HCT116 (cell line): ENCODE data around the gene FAM180A. TPM values are rescaled to one million over a fixed set of nuclear protein-coding genes. Genes with fewer than 3 reads are reported as not detected.

Source experiments
- ATAC-seq: fragments of 200-7000 bp; cut with Tn5 transposase; 2 replicates; pipeline ENCODE4 v1.9.1; 2020; ENCODE audit warnings: mild to moderate bottlenecking, moderate library complexity
- BruUV-seq: library from RNA; stranded (reverse); fragments of 400-500 nt; replicated peaks from 2 replicates; lab custom pipeline; 2021; lab: Mats Ljungman, UMichigan
- CTCF ChIA-PET: fragments of 300-600 bp; sonication (Branson Sonifier 250); formaldehyde crosslinking; loops from one replicate; lab custom pipeline; 2021; ENCODE audit warnings: antibody characterized with exemption; lab: Charles Lee
- POLR2A ChIA-PET: fragments of 300-600, 350-600 bp; sonication (Branson Sonifier 250); formaldehyde crosslinking; loops from one replicate; lab custom pipeline; 2021; ENCODE audit warnings: antibody characterized with exemption; lab: Charles Lee
- RAD21 ChIA-PET, 2 experiments: fragments of 300-600 bp; sonication (Branson Sonifier 250); formaldehyde crosslinking; loops; one replicate each; lab custom pipeline; 2023; ENCODE audit warnings: low total read pairs in 2 of 2; ENCODE audit not compliant: uncharacterized antibody in 2 of 2, unreplicated experiment in 2 of 2, low non-redundant PET in 1 of 2; lab: Charles Lee
- DNase-seq: peaks from one replicate; pipeline ENCODE4 v3.0.0-alpha.2; 2010; ENCODE audit warnings: low read depth, low spot score
- H2AFZ ChIP-seq: fragments of 200-600 bp; shearing (Covaris generic), sonication (generic); 2 replicates; pipeline ENCODE4 v1.6.1; 2017; ENCODE audit warnings: low read depth, mixed run types, mixed read lengths, antibody characterized with exemption, low read length; ENCODE audit not compliant: poor library complexity, severe bottlenecking
- H3K27ac ChIP-seq: 2 replicates; pipeline ENCODE4 v1.5.1; 2012; ENCODE audit warnings: low read depth, low read length
- H3K27me3 ChIP-seq: fragments of 200-600 bp; sonication (generic); 2 replicates; pipeline ENCODE4 v1.6.1; 2016; ENCODE audit warnings: mixed run types, low read length, mixed read lengths; ENCODE audit not compliant: insufficient read depth
- H3K36me3 ChIP-seq, 2 experiments: fragments of 200-500 bp in 1 of 2; fragments of 200-600 bp in 1 of 2; sonication (Bioruptor generic) in 1 of 2; sonication (generic) in 1 of 2; 2 replicates each; pipeline versions ENCODE4 v1.5.1 to v1.6.1; 2014 to 2016; ENCODE audit warnings: low read length in 2 of 2, inconsistent platforms in 1 of 2, mixed read lengths in 1 of 2, mixed run types in 1 of 2; ENCODE audit not compliant: insufficient read depth in 2 of 2, control insufficient read depth in 1 of 2
- H3K4me1 ChIP-seq, 2 experiments: fragments of 200-600 bp in 1 of 2; sonication (generic) in 1 of 2; 2 replicates each; pipeline versions ENCODE4 v1.5.1 to v1.6.1; 2012 to 2017; ENCODE audit warnings: low read length in 2 of 2, inconsistent platforms in 1 of 2, mild to moderate bottlenecking in 1 of 2, mixed read lengths in 1 of 2, mixed run types in 1 of 2, moderate library complexity in 1 of 2; ENCODE audit not compliant: insufficient read depth in 2 of 2, control insufficient read depth in 1 of 2
- H3K4me2 ChIP-seq: fragments of 200-600 bp; sonication (generic); 2 replicates; pipeline ENCODE4 v1.6.1; 2017; ENCODE audit warnings: mixed run types, low read length, mixed read lengths
- H3K4me3 ChIP-seq, 2 experiments: fragments of 200-600 bp in 1 of 2; sonication (generic) in 1 of 2; replicated peaks in 1 of 2; 2 replicates each; pipeline ENCODE4 v1.5.1; 2011 to 2016; ENCODE audit warnings: low read length in 2 of 2, control low read depth in 1 of 2, low read depth in 1 of 2, mild to moderate bottlenecking in 1 of 2, mixed read lengths in 1 of 2, mixed run types in 1 of 2
- H3K79me2 ChIP-seq: fragments of 200-600 bp; sonication (generic); 2 replicates; pipeline ENCODE4 v1.6.1; 2017; ENCODE audit warnings: mild to moderate bottlenecking, mixed run types, low read length, moderate library complexity, mixed read lengths; ENCODE audit not compliant: insufficient read depth
- H3K9ac ChIP-seq: fragments of 200-600 bp; sonication (generic); 2 replicates; pipeline ENCODE4 v1.6.1; 2016; ENCODE audit warnings: low read length, mixed read lengths
- H3K9me2 ChIP-seq: fragments of 200-600 bp; sonication (generic), shearing (Covaris generic); 2 replicates; pipeline ENCODE4 v1.6.1; 2017; ENCODE audit warnings: mixed run types, mild to moderate bottlenecking, moderate library complexity; ENCODE audit not compliant: insufficient read depth
- H3K9me3 ChIP-seq, 2 experiments: fragments of 200-500 bp in 1 of 2; fragments of 200-600 bp in 1 of 2; sonication (Bioruptor generic) in 1 of 2; sonication (generic) in 1 of 2; 2 replicates each; pipeline ENCODE4 v1.6.1; 2014 to 2017; ENCODE audit warnings: low read length in 2 of 2, mixed read lengths in 2 of 2, inconsistent platforms in 1 of 2, low read depth in 1 of 2, mild to moderate bottlenecking in 1 of 2, mixed run types in 1 of 2, moderate library complexity in 1 of 2; ENCODE audit not compliant: control insufficient read depth in 1 of 2, insufficient read depth in 1 of 2
- H4K20me1 ChIP-seq: fragments of 200-600 bp; sonication (generic), shearing (Covaris generic); 2 replicates; pipeline ENCODE4 v1.6.1; 2017; ENCODE audit warnings: mixed run types, mild to moderate bottlenecking, moderate library complexity; ENCODE audit not compliant: insufficient read depth
- ATF3 ChIP-seq: IDR thresholded peaks from 2 replicates; pipeline ENCODE4 v1.6.1; 2012
- CBX3 ChIP-seq: IDR thresholded peaks from 2 replicates; pipeline ENCODE4 v1.6.1; 2012; ENCODE audit warnings: low read depth
- EGR1 ChIP-seq: IDR thresholded peaks from 2 replicates; pipeline ENCODE4 v1.6.1; 2012; ENCODE audit warnings: low read depth
- EZH2phosphoT487 ChIP-seq: fragments of 200-600 bp; IDR thresholded peaks from 2 replicates; pipeline ENCODE4 v1.6.1; 2018; ENCODE audit warnings: antibody characterized with exemption, borderline replicate concordance
- FOSL1 ChIP-seq: IDR thresholded peaks from 2 replicates; pipeline ENCODE4 v1.6.1; 2012; ENCODE audit warnings: low read depth
- POLR2A ChIP-seq: IDR thresholded peaks from 2 replicates; pipeline ENCODE4 v1.7.0; 2011; ENCODE audit warnings: borderline replicate concordance; ENCODE audit not compliant: insufficient read depth, insufficient read length; ENCODE audit errors: extremely low read depth
- REST ChIP-seq: IDR thresholded peaks from 2 replicates; pipeline ENCODE4 v1.6.1; 2012; ENCODE audit warnings: low read depth
- SRF ChIP-seq: IDR thresholded peaks from 2 replicates; pipeline ENCODE4 v1.6.1; 2012; ENCODE audit warnings: low read depth
- YY1 ChIP-seq: IDR thresholded peaks from 2 replicates; pipeline ENCODE4 v1.6.1; 2011; ENCODE audit warnings: low read length, low read depth, moderate library complexity, mild to moderate bottlenecking; ENCODE audit not compliant: insufficient replicate concordance; ENCODE audit errors: extremely low read depth
- ZNF274 ChIP-seq: fragments of 200-500 bp; sonication (Bioruptor generic); IDR thresholded peaks from 2 replicates; pipeline ENCODE4 v1.6.1; 2014; ENCODE audit warnings: mild to moderate bottlenecking, low read depth, low read length, inconsistent platforms
- intact Hi-C: fragments of 100-400 bp; cut with micrococcal nuclease; formaldehyde crosslinking; loops from 2 replicates; pipeline ENCODE4 v1.10.0; 2022
- total RNA-seq: library from RNA; stranded (reverse); gene quantifications from one replicate; pipeline ENCODE4 v1.2.1, GENCODE V29; 2021; ENCODE audit not compliant: unreplicated experiment
- TF ChIP-seq, protein P1 (sequence below), 3 experiments: fragments of 200-600 bp in 1 of 3; sonication (generic) in 1 of 3; IDR thresholded peaks in 2 of 3; conservative IDR thresholded peaks in 1 of 3; 2 replicates each; pipeline ENCODE4 v1.5.1; 2012 to 2017; ENCODE audit warnings: low read depth in 2 of 3, low read length in 2 of 3, antibody characterized with exemption in 1 of 3, borderline replicate concordance in 1 of 3, control low read depth in 1 of 3, mild to moderate bottlenecking in 1 of 3, mixed read lengths in 1 of 3, mixed run types in 1 of 3, moderate library complexity in 1 of 3; ENCODE audit not compliant: insufficient read depth in 1 of 3

FAM180A gene
- total RNA-seq, 1 experiment from 2014 or later, result 0.59 TPM

GRCh38 chr7:135775230-135775629 is 26.6 kb upstream of the FAM180A start:
- ATAC-seq, result no peak
- Histone ChIP-seq H3K4me2 (no peak overlapping the region), H3K9me3 (peaks cover 0 to 4% of the 10 kb centered on the region in 2 experiments; a peak in 2 of 4 replicates), H3K79me2 (no peaks in the 10 kb centered on the region), H3K27me3 (no peaks in the 10 kb centered on the region), H2AFZ (no peak overlapping the region), H3K27ac (no peak overlapping the region), H3K4me3 (no peak overlapping the region), H3K4me1 (peaks cover 0 to 8% of the 10 kb centered on the region in 2 experiments; a peak in 2 of 4 replicates), H3K9me2 (no peaks in the 10 kb centered on the region), H3K9ac (no peak overlapping the region), H4K20me1 (no peaks in the 10 kb centered on the region), H3K36me3 (no peaks in the 10 kb centered on the region)
- TF ChIP-seq, protein P1, sequence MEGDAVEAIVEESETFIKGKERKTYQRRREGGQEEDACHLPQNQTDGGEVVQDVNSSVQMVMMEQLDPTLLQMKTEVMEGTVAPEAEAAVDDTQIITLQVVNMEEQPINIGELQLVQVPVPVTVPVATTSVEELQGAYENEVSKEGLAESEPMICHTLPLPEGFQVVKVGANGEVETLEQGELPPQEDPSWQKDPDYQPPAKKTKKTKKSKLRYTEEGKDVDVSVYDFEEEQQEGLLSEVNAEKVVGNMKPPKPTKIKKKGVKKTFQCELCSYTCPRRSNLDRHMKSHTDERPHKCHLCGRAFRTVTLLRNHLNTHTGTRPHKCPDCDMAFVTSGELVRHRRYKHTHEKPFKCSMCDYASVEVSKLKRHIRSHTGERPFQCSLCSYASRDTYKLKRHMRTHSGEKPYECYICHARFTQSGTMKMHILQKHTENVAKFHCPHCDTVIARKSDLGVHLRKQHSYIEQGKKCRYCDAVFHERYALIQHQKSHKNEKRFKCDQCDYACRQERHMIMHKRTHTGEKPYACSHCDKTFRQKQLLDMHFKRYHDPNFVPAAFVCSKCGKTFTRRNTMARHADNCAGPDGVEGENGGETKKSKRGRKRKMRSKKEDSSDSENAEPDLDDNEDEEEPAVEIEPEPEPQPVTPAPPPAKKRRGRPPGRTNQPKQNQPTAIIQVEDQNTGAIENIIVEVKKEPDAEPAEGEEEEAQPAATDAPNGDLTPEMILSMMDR (IDR thresholded peaks at IDR 0.05 in 2 of 3, conservative IDR thresholded peaks at IDR 0.05 in 1 of 3; ENCODE audit: borderline replicate concordance in 1 of 3, insufficient read depth in 1 of 3, low read depth in 2 of 3, low read length in 2 of 3), result no peak
- no peak for TF ChIP-seq POLR2A
- TF ChIP-seq EZH2phosphoT487, result no peak
- no peak for TF ChIP-seq ZNF274
- TF ChIP-seq ATF3, result no peak
- no peak for TF ChIP-seq EGR1
- TF ChIP-seq SRF, result no peak
- no peak for TF ChIP-seq CBX3
- no peak for TF ChIP-seq FOSL1
- TF ChIP-seq YY1, result no peak
- TF ChIP-seq REST, result no peak
- RAD21 ChIA-PET, result no interaction called here
- intact Hi-C loops, result no loop called here
- no peak for DNase-seq
- POLR2A ChIA-PET, result no interaction called here
- no TSS peak for BruUV-seq
- CTCF ChIA-PET, result no interaction called here
